GM18499 (cell line): ENCODE measurements around the gene ARSG.
"Not testable (repeated sequence)": the region's sequence is repeated elsewhere in the genome, so short reads cannot be mapped to it uniquely, and the experiment has no call there.

Experiments
- ATAC-seq: cut with Tn5 transposase; IDR thresholded peaks from one replicate; pipeline ENCODE4 v1.9.1; 2021; ENCODE audit warnings: moderate number of reproducible peaks; ENCODE audit not compliant: insufficient read depth, unreplicated experiment

The ARSG gene

DNA sequence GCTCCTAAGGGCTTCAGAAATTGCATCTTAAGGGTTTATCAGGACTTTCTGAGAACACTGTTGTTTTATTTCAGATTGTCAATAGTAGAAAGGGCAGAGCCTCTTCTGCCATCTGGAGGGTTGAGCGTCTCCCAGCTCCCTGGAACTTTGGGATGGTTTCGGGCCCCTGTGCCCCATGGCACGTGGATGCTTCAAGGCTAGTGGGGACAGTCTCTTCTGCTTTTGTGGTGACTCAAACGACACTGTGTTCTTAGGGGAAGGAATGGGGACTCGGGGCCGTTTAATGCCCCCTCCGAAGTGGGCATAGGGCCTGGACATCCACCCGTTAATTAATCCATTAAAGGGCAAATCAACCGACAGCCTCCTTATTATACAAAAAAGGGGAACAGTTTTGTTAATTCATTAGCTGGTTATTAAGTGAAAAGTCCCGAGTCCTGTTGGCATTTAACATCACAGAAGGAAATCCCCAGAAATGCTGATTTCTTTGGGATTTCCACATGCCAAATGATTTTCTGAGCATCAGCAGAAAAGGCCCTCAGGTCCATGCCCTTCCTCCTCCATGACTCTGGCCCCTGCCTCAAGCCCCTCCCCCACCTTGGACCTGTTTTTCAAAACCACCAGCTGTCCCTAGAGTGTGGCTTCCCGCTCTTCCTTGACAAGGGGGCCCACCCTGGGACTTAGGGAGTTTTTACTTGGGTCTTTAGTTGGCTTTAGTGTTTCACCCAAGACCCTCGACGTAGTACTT is 68.7 kb downstream of the ARSG start:
- ATAC-seq, result no peak

GRCh38 chr17:68365469-68365868 is 74.2 kb downstream of the ARSG start:
- ATAC-seq, result no peak

DNA sequence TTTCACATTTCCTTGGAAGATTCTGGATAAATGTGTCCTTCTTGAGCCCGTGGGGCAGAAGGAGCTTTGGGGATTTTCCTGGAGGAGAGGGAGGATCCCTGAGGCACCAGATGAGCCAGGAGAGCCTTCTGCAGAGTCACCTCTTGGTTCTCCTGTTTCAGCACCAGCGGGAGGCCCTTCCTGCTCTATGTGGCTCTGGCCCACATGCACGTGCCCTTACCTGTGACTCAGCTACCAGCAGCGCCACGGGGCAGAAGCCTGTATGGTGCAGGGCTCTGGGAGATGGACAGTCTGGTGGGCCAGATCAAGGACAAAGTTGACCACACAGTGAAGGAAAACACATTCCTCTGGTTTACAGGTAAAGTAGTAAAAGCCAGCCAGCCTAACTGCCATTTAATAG is 77.1 kb downstream of the ARSG start:
- ATAC-seq, result no peak

DNA sequence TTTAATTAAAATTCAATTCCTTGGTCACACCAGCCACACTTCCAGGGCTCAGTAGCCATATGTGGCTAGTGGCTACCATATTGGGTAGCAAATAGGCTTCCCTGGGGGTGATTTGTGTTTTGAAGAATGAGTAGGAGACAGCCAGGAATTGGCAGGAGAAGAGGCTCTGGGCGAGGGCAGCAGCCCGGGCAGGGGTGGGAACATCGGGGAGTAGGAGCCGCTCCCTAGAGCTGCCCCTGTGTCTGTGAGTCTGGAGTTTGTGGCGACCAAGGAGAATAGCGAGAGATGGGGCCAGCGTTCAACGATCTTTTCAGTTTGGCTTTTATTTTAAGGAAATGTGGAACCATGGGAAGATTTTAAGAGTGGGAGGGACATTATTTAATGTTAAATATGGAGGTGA is 84.3 kb downstream of the ARSG start:
- ATAC-seq, result no peak

- not testable (repeated sequence) for ATAC-seq
Observed at GRCh38 chr17:68376178-68376577, 84.9 kb downstream of the ARSG start.

- ATAC-seq, result no peak
Observed at GRCh38 chr17:68377771-68378267, 86.5 kb downstream of the ARSG start.

DNA sequence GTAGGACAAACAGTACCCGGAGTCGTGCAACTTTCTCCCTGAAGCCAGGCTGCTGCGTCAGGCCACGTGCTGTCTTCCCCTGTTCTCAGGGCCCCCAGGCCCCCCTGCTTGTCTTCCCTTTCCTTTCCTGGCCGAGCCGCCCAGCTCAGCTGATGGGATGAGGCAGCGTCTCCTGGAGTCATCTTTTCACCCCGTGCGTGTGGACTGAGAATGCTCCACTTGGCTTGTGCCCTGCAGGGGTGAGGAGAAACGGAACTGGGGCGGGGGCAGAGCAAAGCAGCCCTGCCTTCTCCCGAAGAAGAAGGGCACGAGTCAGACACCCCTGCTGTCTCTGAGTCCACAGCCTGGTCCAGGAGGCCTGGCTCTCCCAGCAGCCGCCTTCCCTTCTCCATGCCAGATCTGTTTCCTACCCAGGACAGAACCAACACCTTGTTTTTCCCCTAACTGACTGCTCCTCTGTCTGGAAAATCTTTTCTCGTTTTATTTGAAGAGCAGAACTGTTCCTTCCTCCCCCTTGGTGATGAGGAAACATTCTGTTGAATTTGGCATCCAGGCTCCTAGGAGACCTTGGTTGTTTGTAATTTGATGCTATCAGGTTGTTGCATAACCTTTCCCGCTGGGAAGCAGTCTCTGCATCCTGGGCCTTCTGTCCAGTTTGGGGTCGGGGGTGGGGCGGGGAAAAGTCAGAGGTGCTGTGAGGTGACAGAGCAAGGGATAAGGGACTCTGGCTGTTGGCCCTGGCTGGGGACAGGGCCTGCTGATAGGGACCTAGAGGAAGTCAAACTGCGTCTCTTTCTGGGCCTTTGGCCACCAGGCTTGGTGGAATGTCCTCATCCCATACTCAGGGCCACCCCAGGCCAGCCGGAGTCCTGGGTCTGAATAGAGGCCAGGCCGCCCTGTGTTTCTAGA is 87.2 kb downstream of the ARSG start:
- ATAC-seq, result no peak

DNA sequence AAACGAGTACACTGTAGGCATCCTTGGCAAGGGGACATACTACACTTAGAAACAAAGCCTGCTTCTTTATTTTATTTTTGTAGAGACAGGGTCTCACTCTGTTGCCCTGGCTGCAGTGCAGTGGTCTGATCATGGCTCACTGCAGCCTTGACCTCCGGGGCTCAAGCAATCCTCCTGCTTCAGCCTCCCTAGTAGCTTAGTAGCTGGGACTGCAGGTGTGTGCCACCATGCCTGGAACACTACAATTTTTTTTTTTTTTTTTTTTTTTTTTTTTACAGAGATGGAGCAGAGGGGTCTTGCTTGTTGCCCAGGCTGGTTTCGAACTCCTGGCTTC is 87.8 kb downstream of the ARSG start:
- no peak for ATAC-seq

- no peak for ATAC-seq
Observed at GRCh38 chr17:68379692-68380677, 88.7 kb downstream of the ARSG start.

DNA sequence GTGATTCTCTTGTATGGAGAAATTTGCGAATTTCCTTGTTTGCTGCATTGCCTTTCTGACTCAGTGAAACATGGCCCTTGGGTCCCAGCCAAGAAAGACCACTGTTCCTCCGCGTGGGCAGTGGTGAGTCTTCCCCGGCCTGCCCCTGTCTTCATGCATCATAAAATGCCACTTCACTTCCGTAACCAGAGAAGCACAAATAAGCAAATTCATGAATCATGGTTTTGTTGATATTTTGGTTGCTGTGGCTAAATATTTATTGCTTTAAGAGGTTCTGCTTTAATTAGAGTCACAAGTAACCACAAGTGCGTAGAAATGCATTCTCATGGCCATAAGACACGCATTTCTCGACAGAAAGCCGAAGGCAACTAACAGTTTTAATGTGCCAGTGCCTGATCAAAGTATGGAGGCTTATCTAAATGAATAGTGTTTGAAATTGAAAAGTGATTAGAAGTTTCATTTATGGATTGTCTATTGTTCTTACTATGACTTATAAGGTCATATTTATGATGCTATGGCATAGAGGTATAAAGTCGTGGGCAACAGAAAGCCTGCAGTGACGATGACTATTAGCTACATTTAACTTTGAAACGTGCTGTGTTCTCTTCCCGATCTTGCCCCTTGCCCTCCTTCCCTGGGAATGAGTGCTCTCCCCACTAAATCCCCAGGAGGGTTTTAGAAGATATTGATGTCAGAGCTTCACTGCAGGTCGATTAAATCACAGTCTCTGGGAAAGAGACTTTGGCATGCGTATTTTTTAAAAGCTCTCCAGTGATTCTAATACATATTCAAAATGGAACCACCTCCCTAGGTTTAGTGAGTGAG is 90.0 kb downstream of the ARSG start:
- no peak for ATAC-seq

- no peak for ATAC-seq
Observed at GRCh38 chr17:68382582-68383085, 91.3 kb downstream of the ARSG start.

DNA sequence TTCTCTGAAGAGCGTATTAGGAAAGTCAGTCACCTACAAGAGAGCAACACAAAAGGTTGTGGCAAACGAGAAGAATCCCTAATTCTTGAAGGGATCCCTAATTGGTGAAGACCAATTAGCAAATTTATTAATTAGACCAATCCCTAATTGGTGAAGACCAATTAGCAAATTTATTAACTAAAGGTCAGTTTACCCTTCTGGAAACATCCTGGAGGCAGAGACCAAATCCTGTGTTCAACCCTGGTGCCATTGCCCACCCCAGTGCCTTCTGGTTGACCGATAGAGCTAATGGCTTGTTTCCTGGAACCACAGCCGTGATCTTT is 91.8 kb downstream of the ARSG start:
- no peak for ATAC-seq

DNA sequence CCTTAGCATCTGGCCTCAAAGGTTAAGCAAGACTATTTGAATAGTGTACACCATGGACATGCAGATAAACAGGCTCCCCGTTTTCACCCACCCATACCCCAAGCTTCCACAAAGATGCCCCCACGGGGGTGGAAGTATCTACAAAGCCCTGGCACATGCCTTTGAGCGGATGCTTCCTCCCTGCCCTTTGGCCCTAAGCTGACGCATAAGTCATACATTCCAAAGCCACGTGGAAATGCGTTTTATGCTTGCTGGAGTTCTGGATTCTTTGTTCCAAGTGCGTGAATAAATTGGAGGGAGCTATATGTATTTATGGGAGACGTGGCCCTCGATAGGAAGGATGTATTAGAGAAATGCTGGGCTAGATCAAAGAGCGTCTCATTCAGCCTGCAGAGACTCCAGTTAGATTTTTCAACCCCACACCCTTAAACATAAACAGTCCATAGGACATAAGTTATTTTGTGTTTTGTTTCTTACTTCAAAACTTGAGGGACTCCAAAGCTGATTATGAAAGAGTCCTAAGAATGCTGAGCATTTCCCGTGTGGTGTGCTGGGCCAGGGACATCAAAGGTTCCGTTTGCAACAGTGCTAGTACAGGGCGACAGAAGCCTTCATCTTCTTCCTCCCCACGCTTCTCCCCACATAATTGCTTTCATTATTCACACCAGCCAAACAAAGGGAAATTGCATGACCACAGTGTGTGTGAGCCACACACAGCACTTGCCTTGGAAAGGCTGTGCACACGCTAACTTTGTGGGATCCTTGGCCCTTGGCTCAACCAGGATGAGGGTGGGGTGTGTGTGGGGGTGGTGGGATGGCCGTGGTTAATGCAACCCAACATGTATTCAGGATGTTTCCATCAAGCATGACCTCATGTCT is 92.4 kb downstream of the ARSG start:
- no peak for ATAC-seq

DNA sequence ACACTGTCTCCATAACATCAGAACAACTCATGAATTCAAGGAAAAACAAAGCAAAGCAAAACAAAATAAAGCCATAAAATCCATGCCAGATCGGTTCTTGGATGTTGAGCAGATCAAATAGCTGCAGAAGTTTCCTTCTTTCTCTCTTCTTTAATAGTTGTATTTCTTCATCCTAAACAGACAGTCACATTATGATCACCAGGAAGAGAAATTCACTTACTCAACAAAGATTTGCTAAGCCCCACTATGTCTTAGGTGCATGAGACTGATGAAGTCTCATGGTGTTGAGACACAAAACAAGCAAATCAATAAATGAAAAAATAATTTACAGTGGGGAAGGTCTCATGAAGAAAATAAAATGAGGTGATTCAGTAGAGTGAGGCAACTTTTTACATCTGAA is 93.2 kb downstream of the ARSG start:
- no peak for ATAC-seq

DNA sequence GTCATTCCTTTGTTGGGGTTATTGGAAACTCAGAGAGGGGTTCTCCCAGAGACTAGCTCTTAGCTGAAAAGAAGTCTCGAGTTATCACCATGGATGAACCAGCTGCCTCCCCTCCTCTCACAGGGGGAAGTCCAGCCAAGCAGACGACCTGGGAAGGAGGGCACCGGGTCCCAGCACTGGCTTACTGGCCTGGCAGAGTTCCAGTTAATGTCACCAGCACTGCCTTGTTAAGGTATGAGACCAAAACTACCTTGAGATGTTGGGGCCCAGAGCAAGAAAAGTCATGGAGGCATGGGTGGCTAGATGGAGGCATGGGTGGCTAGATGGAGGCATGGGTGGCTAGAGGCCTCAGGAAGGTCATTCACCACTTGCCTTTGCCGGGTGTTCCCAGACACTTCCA is 93.6 kb downstream of the ARSG start:
- no peak for ATAC-seq

GRCh38 chr17:68385490-68386215 is 94.4 kb downstream of the ARSG start:
- ATAC-seq, result no peak

DNA sequence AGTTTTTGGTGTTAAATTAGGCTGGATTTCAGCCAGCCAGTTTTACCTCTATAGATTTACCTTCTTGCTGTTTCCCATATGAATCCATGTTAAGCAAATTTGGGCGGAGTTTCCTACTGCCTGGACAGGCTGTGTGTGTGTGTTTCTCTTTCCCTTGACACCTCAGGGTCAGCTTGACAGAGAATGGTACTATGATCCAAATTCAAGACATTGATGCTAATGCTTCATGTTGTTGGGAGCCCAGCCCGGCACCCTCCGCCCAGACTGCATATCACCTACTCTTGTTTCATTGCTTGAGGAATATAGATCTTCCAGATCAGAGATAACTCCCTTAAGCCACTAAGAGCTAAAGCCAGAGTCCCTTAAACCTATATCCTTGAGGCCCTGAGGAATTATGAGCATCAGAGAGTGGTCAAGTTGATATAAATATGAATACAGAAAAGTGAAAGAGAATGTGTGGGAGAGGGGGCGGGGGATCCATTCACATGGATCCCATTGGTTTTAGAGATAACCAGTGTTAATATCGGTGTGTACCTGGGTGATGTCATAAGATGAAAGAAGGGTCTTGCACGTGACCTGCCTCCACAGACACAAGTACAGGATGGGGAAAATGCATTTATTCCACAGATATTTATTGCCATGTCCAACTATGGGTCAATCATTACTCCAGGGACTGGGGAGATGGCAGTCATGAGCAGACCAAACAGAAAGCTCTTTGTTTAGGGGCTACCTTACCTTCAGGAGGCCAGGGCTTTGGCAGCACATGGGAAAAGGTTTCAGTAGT is 96.3 kb downstream of the ARSG start:
- ATAC-seq, result no peak
